GM13977 (cell line): Measurements from ENCODE around the gene MC3R.

Source experiments
- DNase-seq: peaks from one replicate; pipeline ENCODE4 v3.0.0; 2012; ENCODE audit warnings: low spot score
- CTCF ChIP-seq: IDR thresholded peaks from 2 replicates; pipeline ENCODE4 v1.5.1; 2012; ENCODE audit warnings: mild to moderate bottlenecking, control low read depth; ENCODE audit not compliant: insufficient read depth; ENCODE audit errors: extremely low read depth, missing control alignments
- in situ Hi-C: fragments of 300-500 bp; cut with MboI; formaldehyde crosslinking; loops from one replicate; pipeline ENCODE4 v1.12.0; 2022; ENCODE audit warnings: low sequenced_read_pairs, low pct_unique_long_range_greater_than_20kb, mixed read lengths, inconsistent platforms; ENCODE audit not compliant: unreplicated experiment

MC3R gene

GRCh38 chr20:56268536-56268935 lies 20.0 kb downstream of the MC3R start:
- in situ Hi-C loops = no loop called here
- no peak for TF ChIP-seq CTCF
- DNase-seq = no peak

GRCh38 chr20:56271974-56272373 lies 23.4 kb downstream of the MC3R start:
- no peak for DNase-seq
- in situ Hi-C loops = no loop called here
- TF ChIP-seq CTCF = no peak

GRCh38 chr20:56273491-56273890 lies 25.0 kb downstream of the MC3R start:
- DNase-seq = no peak
- in situ Hi-C loops = no loop called here
- no peak for TF ChIP-seq CTCF

GRCh38 chr20:56274156-56274555 lies 25.6 kb downstream of the MC3R start:
- no peak for DNase-seq
- no peak for TF ChIP-seq CTCF
- in situ Hi-C loops = no loop called here

- DNase-seq = no peak
- TF ChIP-seq CTCF = no peak
- in situ Hi-C loops = no loop called here
Observed at GRCh38 chr20:56278196-56278595, 29.7 kb downstream of the MC3R start.

GRCh38 chr20:56285496-56285895 lies 37.0 kb downstream of the MC3R start:
- no peak for DNase-seq
- TF ChIP-seq CTCF = no peak
- in situ Hi-C loops = no loop called here

GRCh38 chr20:56289652-56290051 lies 41.1 kb downstream of the MC3R start:
- in situ Hi-C loops = no loop called here

More at GRCh38 chr20:56289652-56290051, 41.1 kb downstream of the MC3R start:
- DNase-seq = no peak
- no peak for TF ChIP-seq CTCF
